ENCODE measurements around the gene PIP4K2C. TPM values are rescaled to one million over a fixed set of nuclear protein-coding genes. Genes with fewer than 3 reads are reported as not detected.
A peak's percentile ranks its signal among the peaks of the same experiment; 100 is the strongest.

Gene PIP4K2C
- total RNA-seq, 1 experiment from 2014 or later, result 88.6 TPM

DNA sequence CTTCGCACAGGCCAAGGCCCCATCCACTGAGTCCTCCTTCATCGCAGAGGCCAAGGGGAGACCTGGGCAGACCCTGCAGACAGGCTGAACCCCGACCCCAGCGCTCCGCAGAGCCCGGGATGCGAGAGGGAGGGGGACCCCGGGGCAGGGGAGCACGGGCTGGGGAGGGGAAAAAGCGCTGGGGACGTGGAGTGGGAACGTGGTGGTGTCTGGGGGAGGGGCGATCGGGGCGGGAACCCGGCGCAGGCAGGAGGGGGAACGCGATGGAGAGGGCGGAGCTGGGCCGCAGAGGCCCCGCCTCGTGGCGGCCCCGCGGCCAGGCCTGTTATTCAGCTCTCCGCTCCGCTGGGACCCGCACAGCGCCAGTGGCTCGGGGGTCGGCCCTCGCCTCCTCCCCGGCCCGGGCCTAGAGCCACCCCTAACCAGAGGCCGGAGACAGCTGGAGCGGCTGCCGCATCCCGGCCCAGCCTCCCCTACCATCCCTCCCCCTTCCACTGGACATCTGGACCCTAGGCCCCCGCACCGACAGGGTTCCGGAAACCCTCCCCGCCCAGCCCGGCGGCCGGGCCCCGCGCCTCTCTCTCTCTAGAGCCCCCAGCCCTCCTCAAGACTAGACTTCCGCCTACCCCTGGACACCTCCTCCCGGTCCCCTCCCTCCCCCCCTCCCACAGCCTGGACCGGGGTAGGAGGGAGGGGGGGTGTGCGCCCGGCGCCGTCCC is 20.3 kb downstream of the PIP4K2C start, which contains the start of gene ARHGEF25:
Gene ARHGEF25 (plus strand): TSS at position 328 of the 719 bp plus-strand sequence. CDS start 460 bp downstream, outside the sequence.
- H3K79me2 ChIP-seq (ENCODE audit: low read length), result no peaks in the 10 kb centered on the region
- peaks cover 9% of the 10 kb centered on the region; the same call in 1 of the 2 replicates for H3K4me1 ChIP-seq (ENCODE audit: insufficient read depth, low read length)
- H3K4me3 ChIP-seq (ENCODE audit: low read length), result peak within 1 kb of the TSS; percentile 78
- ATAC-seq (peak; percentile 90), DNase-seq (peak; percentile 35)
- ChIA-PET POLR2A (ENCODE audit: unreplicated experiment) (no interaction called here), CTCF (interaction anchor here (0.6 kb wide), 2 partner anchors 28 to 123 kb away, joined by 3 to 4 read pairs; no protein-coding TSS in a partner anchor)
- no peaks in the 10 kb centered on the region for H3F3A ChIP-seq (ENCODE audit: low read length, unreplicated experiment)
- no peaks in the 10 kb centered on the region for H3K9me2 ChIP-seq (replicated peaks; ENCODE audit: low read length)
- intact Hi-C loops (cut with micrococcal nuclease), result no loop called here
- H4K20me1 ChIP-seq (ENCODE audit: low read length), result no peaks in the 10 kb centered on the region
- TF ChIP-seq EZH2phosphoT487 (IDR thresholded peaks at IDR 0.05; ENCODE audit: borderline replicate concordance, low read length), result no peak
- TF ChIP-seq CTCF (conservative IDR thresholded peaks at IDR 0.05; ENCODE audit: low read depth, low read length), result no peak
- no peak for TF ChIP-seq EZH2 (IDR thresholded peaks at IDR 0.05; ENCODE audit: low read length, unreplicated experiment)
- no peak within 1 kb of the TSS for H3K27ac ChIP-seq (ENCODE audit: low read length)
- no peaks in the 10 kb centered on the region for H3K27me3 ChIP-seq (ENCODE audit: low read length)
- H3K36me3 ChIP-seq (ENCODE audit: low read depth, low read length), result no peaks in the 10 kb centered on the region
- H3K4me2 ChIP-seq (ENCODE audit: low read length), result peak within 1 kb of the TSS; percentile 88
- peak within 1 kb of the TSS; percentile 96 for H2AFZ ChIP-seq (ENCODE audit: low read length)
- peak within 1 kb of the TSS; percentile 63 for H3K9ac ChIP-seq (ENCODE audit: low read length)
- no peaks in the 10 kb centered on the region for H3K9me3 ChIP-seq (ENCODE audit: low read length)
- no TSS peak for BruUV-seq (replicated peaks)

- Histone ChIP-seq H4K20me1 (ENCODE audit: low read length) (no peaks in the 10 kb centered on the region), H3F3A (ENCODE audit: low read length, unreplicated experiment) (no peaks in the 10 kb centered on the region), H3K9me3 (ENCODE audit: low read length) (no peaks in the 10 kb centered on the region), H3K9me2 (replicated peaks; ENCODE audit: low read length) (no peaks in the 10 kb centered on the region), H3K4me2 (ENCODE audit: low read length) (peak overlapping the region; percentile 88), H3K79me2 (ENCODE audit: low read length) (no peaks in the 10 kb centered on the region), H3K36me3 (ENCODE audit: low read depth, low read length) (no peaks in the 10 kb centered on the region), H3K27ac (ENCODE audit: low read length) (no peak overlapping the region), H3K27me3 (ENCODE audit: low read length) (no peaks in the 10 kb centered on the region), H3K9ac (ENCODE audit: low read length) (peak overlapping the region; percentile 63; the same call in 1 of the 2 replicates), H3K4me3 (ENCODE audit: low read length) (peak overlapping the region; percentile 78), H2AFZ (ENCODE audit: low read length) (peak overlapping the region; percentile 96; the same call in 1 of the 2 replicates), H3K4me1 (ENCODE audit: insufficient read depth, low read length) (peaks cover 9% of the 10 kb centered on the region; the same call in 1 of the 2 replicates)
- DNase-seq (no peak), ATAC-seq (no peak)
- intact Hi-C loops (cut with micrococcal nuclease), result no loop called here
- no peak for TF ChIP-seq EZH2phosphoT487 (IDR thresholded peaks at IDR 0.05; ENCODE audit: borderline replicate concordance, low read length)
- no peak for TF ChIP-seq CTCF (conservative IDR thresholded peaks at IDR 0.05; ENCODE audit: low read depth, low read length)
- no peak for TF ChIP-seq EZH2 (IDR thresholded peaks at IDR 0.05; ENCODE audit: low read length, unreplicated experiment)
- ChIA-PET POLR2A (ENCODE audit: unreplicated experiment) (no interaction called here), CTCF (interaction anchor here (0.6 kb wide), 1 partner anchor 122 kb away, joined by 3 read pairs; no protein-coding TSS in a partner anchor)
- BruUV-seq (replicated peaks), result TSS peak; percentile 72
Measured at GRCh38 chr12:57611827-57612710, 21.1 kb downstream of the PIP4K2C start.

Measured in PC-3 (cell line).